Activated CD4-positive, alpha-beta T cell treated with anti-CD3 and anti-CD28 coated beads, Interleukin-2, amount 50 U/mL, for 16 hours (primary cell): Measurements from ENCODE around the gene TMEM9B.
"Not testable (repeated sequence)": the region's sequence is repeated elsewhere in the genome, so short reads cannot be mapped to it uniquely, and the experiment has no call there.

ENCODE experiments used
- DNase-seq: peaks from one replicate; pipeline ENCODE4 v3.0.0-alpha.2; 2020

TMEM9B gene

GRCh38 chr11:8964324-8965320 is at the start of gene TMEM9B:
Gene TMEM9B, minus strand, starts transcription at chr11:8964442. Its CDS starts 129 bp downstream, at chr11:8964313.
- DNase-seq = peak; percentile 89

GRCh38 chr11:9013373-9013772 is 49.1 kb upstream of the TMEM9B start:
- no peak for DNase-seq

- DNase-seq = not testable (repeated sequence)
Observed at GRCh38 chr11:9009538-9009937, 45.3 kb upstream of the TMEM9B start.

- DNase-seq = no peak
Observed at GRCh38 chr11:9008661-9009060, 44.4 kb upstream of the TMEM9B start.

- no peak for DNase-seq
Observed at GRCh38 chr11:9008011-9008550, 43.8 kb upstream of the TMEM9B start.

- no peak for DNase-seq
Observed at GRCh38 chr11:9005087-9005486, 40.8 kb upstream of the TMEM9B start.

GRCh38 chr11:9004183-9004926 is 40.1 kb upstream of the TMEM9B start:
- DNase-seq = no peak

- peak; percentile 46 for DNase-seq
Observed at GRCh38 chr11:9003573-9004182, 39.4 kb upstream of the TMEM9B start, which contains the start of gene NRIP3. Gene NRIP3, minus strand, starts transcription at chr11:9004001. Its CDS starts 66 bp downstream, at chr11:9003935.

GRCh38 chr11:9002920-9003572 is 38.8 kb upstream of the TMEM9B start:
- DNase-seq = no peak

- peak; percentile 85 for DNase-seq
Observed at GRCh38 chr11:9001736-9002135, 37.5 kb upstream of the TMEM9B start.

GRCh38 chr11:8998017-8998416 is 33.8 kb upstream of the TMEM9B start:
- DNase-seq = no peak

GRCh38 chr11:8997451-8997850 is 33.2 kb upstream of the TMEM9B start:
- no peak for DNase-seq

- DNase-seq = no peak
Observed at GRCh38 chr11:8989453-8989852, 25.2 kb upstream of the TMEM9B start.

GRCh38 chr11:8988329-8989234 is 24.3 kb upstream of the TMEM9B start:
- DNase-seq = no peak

- no peak for DNase-seq
Observed at GRCh38 chr11:8987446-8987845, 23.2 kb upstream of the TMEM9B start.

GRCh38 chr11:8986772-8987171 is 22.5 kb upstream of the TMEM9B start:
- not testable (repeated sequence) for DNase-seq

- no peak for DNase-seq
Observed at GRCh38 chr11:8985462-8985861, 21.2 kb upstream of the TMEM9B start.

- peak; percentile 62 for DNase-seq
Observed at GRCh38 chr11:8983552-8983951, 19.3 kb upstream of the TMEM9B start.

GRCh38 chr11:8980485-8980884 is 16.2 kb upstream of the TMEM9B start:
- DNase-seq = no peak

- DNase-seq = not testable (repeated sequence)
Observed at GRCh38 chr11:8979365-8979764, 15.1 kb upstream of the TMEM9B start.

GRCh38 chr11:8973121-8973520 is 8.9 kb upstream of the TMEM9B start:
- no peak for DNase-seq
